Esophagus squamous epithelium (tissue), 5 donors: Measurements from ENCODE around the gene LORICRIN. TPM values are rescaled to one million over a fixed set of nuclear protein-coding genes. Genes with fewer than 3 reads are reported as not detected.
"Not testable (repeated sequence)": the region's sequence is repeated elsewhere in the genome, so short reads cannot be mapped to it uniquely, and the experiment has no call there.

Experiments used
- DNase-seq: peaks from one replicate; lab custom pipeline; 2025; lab: John Stamatoyannopoulos, UW
- H3K27ac ChIP-seq, 4 donors: fragments of 200-600 bp; sonication (generic); one replicate each; pipeline ENCODE4 v1.5.1; 2016 to 2019; ENCODE audit warnings: mild to moderate bottlenecking in 1 of 4
- H3K27me3 ChIP-seq, 4 donors: fragments of 200-600 bp; sonication (generic); 1 replicate in 3 of 4; 2 replicates in 1 of 4; pipeline versions ENCODE4 v1.5.1 to v1.6.0; 2017 to 2021; ENCODE audit warnings: antibody characterized with exemption in 1 of 4
- H3K36me3 ChIP-seq, 3 donors: fragments of 200-600 bp; sonication (generic); one replicate each; pipeline ENCODE4 v1.5.1; 2016 to 2019
- H3K4me1 ChIP-seq, 3 donors: fragments of 200-600 bp; sonication (generic); one replicate each; pipeline ENCODE4 v1.5.1; 2017 to 2019
- H3K4me3 ChIP-seq, 4 donors: fragments of 200-600 bp; sonication (generic); 1 replicate in 3 of 4; 2 replicates in 1 of 4; pipeline ENCODE4 v1.5.1; 2016 to 2019; ENCODE audit warnings: mild to moderate bottlenecking in 2 of 4, moderate library complexity in 1 of 4
- H3K9me3 ChIP-seq, 3 donors: fragments of 200-600 bp; sonication (generic); one replicate each; pipeline ENCODE4 v1.5.1; 2016 to 2019
- POLR2A ChIP-seq, 4 donors: fragments of 450-650 bp; IDR thresholded peaks; one replicate each; pipeline ENCODE4 v1.6.1; 2017; ENCODE audit warnings: antibody characterized with exemption in 4 of 4, mild to moderate bottlenecking in 4 of 4, moderate library complexity in 3 of 4
- WGBS, 2 donors: methylation state at CpG; one replicate each; pipeline ENCODE4 v1.1.5; 2018; 5-methylcytosine and 5-hydroxymethylcytosine counted together
- intact Hi-C: fragments of 100-400 bp; cut with DNase I; formaldehyde crosslinking; loops from one replicate; pipeline ENCODE4 v1.15.0; 2022
- total RNA-seq, 4 donors: library from RNA; depleted of rRNA; stranded (reverse); fragments of >200 nt; gene quantifications; one replicate each; pipeline ENCODE4 v1.1.0, GENCODE V29; 2016
- TF ChIP-seq, protein P1 (sequence below), 6 experiments: fragments of 450-650 bp in 4 of 6; fragments of 200-600 bp in 2 of 6; sonication (generic) in 2 of 6; IDR thresholded peaks; one replicate each; pipeline ENCODE4 v1.5.1; 2016 to 2019; ENCODE audit warnings: antibody characterized with exemption in 6 of 6, mild to moderate bottlenecking in 4 of 6, moderate library complexity in 4 of 6
- donor health status: DM: yes; HTN: yes; CAD: no.

The LORICRIN gene
- total RNA-seq, 4 donors from 2014 or later, result not detected

DNA sequence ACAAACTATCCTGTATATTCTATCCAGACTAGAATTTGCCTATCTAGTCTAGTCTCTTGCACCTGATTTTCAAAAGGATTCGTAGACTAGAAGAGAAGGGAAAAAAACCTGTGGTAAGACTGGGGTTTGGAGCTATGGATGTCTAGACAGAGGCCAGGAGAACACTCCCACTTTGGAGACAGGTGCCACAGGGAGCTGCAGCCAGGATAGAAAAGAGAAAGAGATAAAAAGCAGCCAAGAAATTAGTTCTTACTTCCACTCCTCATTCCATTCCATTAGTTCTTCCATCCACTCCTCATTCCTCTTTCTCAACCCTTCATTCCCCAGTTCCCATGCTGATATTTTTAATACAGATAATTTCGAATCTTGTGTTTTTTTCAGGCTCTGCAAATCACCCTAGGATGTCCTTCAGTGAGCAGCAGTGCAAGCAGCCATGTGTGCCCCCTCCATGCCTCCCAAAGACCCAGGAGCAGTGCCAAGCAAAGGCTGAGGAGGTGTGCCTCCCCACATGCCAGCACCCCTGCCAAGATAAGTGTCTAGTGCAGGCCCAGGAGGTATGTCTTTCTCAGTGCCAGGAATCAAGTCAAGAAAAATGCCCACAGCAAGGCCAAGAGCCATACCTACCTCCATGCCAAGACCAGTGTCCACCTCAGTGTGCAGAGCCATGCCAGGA lies 41.6 kb upstream of the LORICRIN start:
- Histone ChIP-seq H3K4me3 (no peak overlapping the region), H3K9me3 (no peaks in the 10 kb centered on the region), H3K27me3 (no peaks in the 10 kb centered on the region), H3K4me1 (peaks cover 0 to 3% (median 0%) of the 10 kb centered on the region in 3 donors), H3K36me3 (no peaks in the 10 kb centered on the region), H3K27ac (no peak overlapping the region)
- 49 to 57% methylated on average over 2 of the region's 2 CpGs for WGBS, 2 donors
- DNase-seq, result no peak
- intact Hi-C loops, result no loop called here
- TF ChIP-seq, protein P1, sequence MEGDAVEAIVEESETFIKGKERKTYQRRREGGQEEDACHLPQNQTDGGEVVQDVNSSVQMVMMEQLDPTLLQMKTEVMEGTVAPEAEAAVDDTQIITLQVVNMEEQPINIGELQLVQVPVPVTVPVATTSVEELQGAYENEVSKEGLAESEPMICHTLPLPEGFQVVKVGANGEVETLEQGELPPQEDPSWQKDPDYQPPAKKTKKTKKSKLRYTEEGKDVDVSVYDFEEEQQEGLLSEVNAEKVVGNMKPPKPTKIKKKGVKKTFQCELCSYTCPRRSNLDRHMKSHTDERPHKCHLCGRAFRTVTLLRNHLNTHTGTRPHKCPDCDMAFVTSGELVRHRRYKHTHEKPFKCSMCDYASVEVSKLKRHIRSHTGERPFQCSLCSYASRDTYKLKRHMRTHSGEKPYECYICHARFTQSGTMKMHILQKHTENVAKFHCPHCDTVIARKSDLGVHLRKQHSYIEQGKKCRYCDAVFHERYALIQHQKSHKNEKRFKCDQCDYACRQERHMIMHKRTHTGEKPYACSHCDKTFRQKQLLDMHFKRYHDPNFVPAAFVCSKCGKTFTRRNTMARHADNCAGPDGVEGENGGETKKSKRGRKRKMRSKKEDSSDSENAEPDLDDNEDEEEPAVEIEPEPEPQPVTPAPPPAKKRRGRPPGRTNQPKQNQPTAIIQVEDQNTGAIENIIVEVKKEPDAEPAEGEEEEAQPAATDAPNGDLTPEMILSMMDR (IDR thresholded peaks at IDR 0.05), result no peak
- no peak for TF ChIP-seq POLR2A (IDR thresholded peaks at IDR 0.05)

DNA sequence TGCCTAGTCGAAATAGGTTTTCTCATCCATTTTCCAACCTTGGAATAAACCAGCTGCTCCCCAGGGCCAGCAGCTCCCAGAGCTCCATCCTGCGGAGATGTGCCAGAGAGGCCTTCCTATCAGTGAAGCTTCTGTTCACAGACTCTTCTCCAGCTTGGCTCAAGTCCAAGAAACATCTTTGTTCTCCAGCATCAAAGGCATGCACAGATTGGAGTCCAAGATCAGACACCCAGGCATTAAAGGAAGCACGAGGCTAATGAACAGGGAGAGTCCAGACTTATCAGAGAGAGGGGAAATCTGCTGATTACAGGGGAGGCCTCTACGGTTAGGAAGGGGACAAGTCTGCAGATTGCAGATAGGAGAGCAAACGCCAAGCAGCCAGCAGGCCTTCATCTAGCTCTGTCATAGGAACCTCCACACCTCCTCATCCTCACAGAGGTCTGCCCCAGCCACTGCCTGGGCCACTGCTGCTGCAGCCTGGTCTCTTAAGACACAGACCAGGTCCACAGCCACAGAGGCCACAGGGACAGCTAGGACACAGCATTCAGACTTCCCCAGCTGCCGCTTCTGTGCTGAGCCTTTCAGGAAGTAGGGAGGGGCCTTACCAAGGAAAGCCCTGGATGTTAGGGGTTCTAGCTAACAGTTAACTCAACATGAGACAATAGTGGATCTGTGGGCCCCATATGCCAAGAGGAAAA lies 38.7 kb upstream of the LORICRIN start:
- peaks cover 0 to 7% (median 0%) of the 10 kb centered on the region in 4 donors for H3K27me3 ChIP-seq
- H3K9me3 ChIP-seq, result no peaks in the 10 kb centered on the region
- no peak for DNase-seq
- intact Hi-C loops, result loop anchor here (10.0 kb wide), 1 partner anchor 566 kb away; no protein-coding TSS in a partner anchor
- 8 to 46% methylated on average over 2 to 5 of the region's 6 CpGs for WGBS, 2 donors
- peaks cover 0 to 6% (median 0%) of the 10 kb centered on the region in 3 donors for H3K4me1 ChIP-seq
- TF ChIP-seq, protein P1 (IDR thresholded peaks at IDR 0.05), result no peak
- TF ChIP-seq POLR2A (IDR thresholded peaks at IDR 0.05), result no peak
- no peak overlapping the region for H3K4me3 ChIP-seq
- no peak overlapping the region for H3K27ac ChIP-seq
- H3K36me3 ChIP-seq, result no peaks in the 10 kb centered on the region

DNA sequence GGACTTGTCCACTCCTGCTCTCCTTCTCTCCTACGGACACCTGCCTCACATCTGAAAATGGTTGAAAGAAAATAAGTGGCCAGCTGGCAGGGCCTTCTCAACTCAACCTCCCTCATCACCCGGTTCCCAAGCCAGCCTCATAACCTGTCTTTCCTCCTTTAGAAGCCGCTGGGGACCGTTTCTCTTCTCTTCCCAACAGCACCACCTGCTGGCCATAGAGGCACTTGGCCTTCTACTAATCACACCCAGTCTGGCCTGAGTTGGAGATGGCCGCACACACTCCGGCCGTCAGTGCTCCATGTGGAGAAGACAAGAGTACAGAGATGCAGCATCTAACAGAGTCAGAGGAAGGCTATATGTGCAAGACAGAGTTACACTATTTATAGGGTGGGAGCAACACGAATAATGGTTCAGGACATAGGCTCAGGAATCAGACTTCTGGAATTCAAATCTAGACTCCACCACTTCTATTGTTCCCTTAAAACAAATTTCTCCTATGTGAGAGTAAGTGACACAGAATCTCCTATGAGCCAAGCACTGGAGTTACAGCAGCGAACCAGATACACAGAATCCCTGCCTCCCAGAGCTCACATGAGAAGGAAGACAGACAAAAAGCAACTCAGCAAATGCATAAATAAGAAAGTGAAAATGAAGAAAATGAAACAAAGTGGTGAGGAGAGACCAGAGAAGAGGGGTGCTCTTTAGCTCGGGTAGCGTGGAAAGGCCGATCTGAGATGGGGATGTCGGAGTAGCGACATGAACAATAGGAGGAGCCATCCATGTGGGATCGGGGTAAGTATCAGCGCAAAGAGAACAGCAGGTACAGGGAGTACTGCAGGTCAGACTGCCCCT lies 36.2 kb upstream of the LORICRIN start:
- not testable (repeated sequence) for DNase-seq, H3K4me3 ChIP-seq, H3K4me1 ChIP-seq, H3K36me3 ChIP-seq, H3K9me3 ChIP-seq, H3K27ac ChIP-seq, H3K27me3 ChIP-seq
- intact Hi-C loops, result loop anchor here (10.0 kb wide), 1 partner anchor 568 kb away; no protein-coding TSS in a partner anchor
- TF ChIP-seq, protein P1 (IDR thresholded peaks at IDR 0.05), result peak; percentile 31 to 84 (median 73)
- WGBS, 2 donors, result 45 to 48% methylated on average over 14 to 15 of the region's 16 CpGs

DNA sequence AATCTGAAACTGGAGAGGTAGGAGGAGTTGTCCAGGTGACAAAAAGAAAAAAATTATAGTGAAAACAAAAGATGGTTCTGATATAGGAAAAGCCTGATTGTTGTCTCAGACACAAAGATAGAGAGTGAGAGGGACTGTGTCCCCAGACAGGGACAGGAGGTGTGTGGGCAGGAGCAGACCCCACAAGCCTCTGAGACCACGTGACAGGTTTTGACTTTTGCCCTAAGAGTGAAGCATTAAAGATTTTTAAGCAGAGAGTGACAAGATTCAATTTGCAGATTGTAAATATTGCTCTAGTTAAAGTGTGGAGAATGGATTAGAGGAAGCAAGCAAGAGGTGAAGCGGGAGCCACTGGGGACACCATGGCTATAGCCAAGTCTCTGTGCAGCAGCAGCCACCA lies 31.7 kb upstream of the LORICRIN start:
- 74 to 83% methylated on average over 2 of the region's 2 CpGs for WGBS, 2 donors
- Histone ChIP-seq H3K27ac (no peak overlapping the region), H3K4me3 (no peak overlapping the region), H3K4me1 (peaks cover 0 to 27% (median 11%) of the 10 kb centered on the region in 3 donors), H3K9me3 (no peaks in the 10 kb centered on the region), H3K36me3 (no peaks in the 10 kb centered on the region), H3K27me3 (peaks cover 0 to 7% (median 0%) of the 10 kb centered on the region in 4 donors)
- intact Hi-C loops, result loop anchor here (10.0 kb wide), 1 partner anchor 573 kb away; no protein-coding TSS in a partner anchor
- TF ChIP-seq, protein P1 (IDR thresholded peaks at IDR 0.05), result no peak
- no peak for TF ChIP-seq POLR2A (IDR thresholded peaks at IDR 0.05)
- no peak for DNase-seq
